HG03460 (cell line): ENCODE measurements around the gene HS3ST4.
A peak's percentile ranks its signal among the peaks of the same experiment; 100 is the strongest.
"Not testable (repeated sequence)": the region's sequence is repeated elsewhere in the genome, so short reads cannot be mapped to it uniquely, and the experiment has no call there.

Experiments
- ATAC-seq: cut with Tn5 transposase; IDR thresholded peaks from one replicate; pipeline ENCODE4 v1.9.1; 2021; ENCODE audit not compliant: unreplicated experiment

Gene HS3ST4

GRCh38 chr16:25966172-25967097 lies 274.7 kb downstream of the HS3ST4 start:
- ATAC-seq = peak; percentile 96

- no peak for ATAC-seq
These were observed 285.4 kb downstream of the HS3ST4 start for GRCh38 chr16:25977121-25977520.

- ATAC-seq = no peak
These were observed 286.5 kb downstream of the HS3ST4 start for GRCh38 chr16:25978218-25978617.

- ATAC-seq = no peak
These were observed 296.3 kb downstream of the HS3ST4 start for GRCh38 chr16:25988084-25988483.

GRCh38 chr16:25988882-25989281 lies 297.1 kb downstream of the HS3ST4 start:
- ATAC-seq = no peak

GRCh38 chr16:25996052-25996451 lies 304.3 kb downstream of the HS3ST4 start:
- no peak for ATAC-seq

- ATAC-seq = no peak
These were observed 313.6 kb downstream of the HS3ST4 start for GRCh38 chr16:26005336-26005735.

- no peak for ATAC-seq
These were observed 320.6 kb downstream of the HS3ST4 start for GRCh38 chr16:26012376-26012775.

- no peak for ATAC-seq
These were observed 324.0 kb downstream of the HS3ST4 start for GRCh38 chr16:26015776-26016175.

- ATAC-seq = no peak
These were observed 325.2 kb downstream of the HS3ST4 start for GRCh38 chr16:26016989-26017388.

GRCh38 chr16:26019381-26020242 lies 327.9 kb downstream of the HS3ST4 start:
- ATAC-seq = no peak

- ATAC-seq = no peak
These were observed 335.1 kb downstream of the HS3ST4 start for GRCh38 chr16:26026709-26027450.

GRCh38 chr16:26031286-26031685 lies 339.5 kb downstream of the HS3ST4 start:
- no peak for ATAC-seq

GRCh38 chr16:26032661-26033060 lies 340.9 kb downstream of the HS3ST4 start:
- not testable (repeated sequence) for ATAC-seq

GRCh38 chr16:26041952-26042668 lies 350.4 kb downstream of the HS3ST4 start:
- ATAC-seq = no peak

GRCh38 chr16:26050472-26050871 lies 358.7 kb downstream of the HS3ST4 start:
- ATAC-seq = no peak

- no peak for ATAC-seq
These were observed 359.3 kb downstream of the HS3ST4 start for GRCh38 chr16:26051063-26051462.

GRCh38 chr16:26053889-26054288 lies 362.1 kb downstream of the HS3ST4 start:
- no peak for ATAC-seq

GRCh38 chr16:26058326-26058725 lies 366.6 kb downstream of the HS3ST4 start:
- ATAC-seq = no peak

- no peak for ATAC-seq
These were observed 378.7 kb downstream of the HS3ST4 start for GRCh38 chr16:26070302-26071100.
